Skin of body (tissue), 2 donors: ENCODE data around the gene TEAD1. TPM values are rescaled to one million over a fixed set of nuclear protein-coding genes. Genes with fewer than 3 reads are reported as not detected.

Experiments used
- DNase-seq: peaks from one replicate; lab custom pipeline; 2025; lab: John Stamatoyannopoulos, UW
- total RNA-seq: library from RNA; depleted of rRNA; stranded (reverse); fragments of >200 nt; gene quantifications from one replicate; pipeline ENCODE4 v1.2.3, GENCODE V29; 2014

Gene TEAD1
- total RNA-seq, 1 donor from 2014 or later: 62.1 TPM

- no peak for DNase-seq
These were observed 33.3 kb downstream of the TEAD1 start for GRCh38 chr11:12707500-12707880.

GRCh38 chr11:12711496-12711895 lies 37.3 kb downstream of the TEAD1 start:
- DNase-seq: no peak

DNA sequence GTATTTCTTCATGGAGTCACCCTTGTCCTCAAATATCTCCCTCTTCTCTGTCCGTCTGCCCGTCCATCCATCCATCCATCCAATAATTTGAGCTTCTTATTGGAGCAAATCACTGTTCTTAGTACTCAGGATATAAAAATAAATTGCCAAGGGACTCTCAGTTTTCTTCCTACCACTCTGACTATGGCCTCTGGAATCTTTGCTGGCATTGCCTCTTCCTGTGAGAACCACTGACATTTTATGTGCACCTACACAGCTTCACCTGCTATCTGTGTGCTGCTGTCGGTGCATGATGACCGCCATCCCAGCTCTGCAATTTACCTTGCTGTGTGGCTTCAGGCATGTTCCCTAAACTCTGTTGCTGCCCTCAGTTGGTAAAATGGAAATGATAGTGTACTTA lies 37.9 kb downstream of the TEAD1 start:
- DNase-seq: no peak

GRCh38 chr11:12715131-12715530 lies 40.9 kb downstream of the TEAD1 start:
- no peak for DNase-seq

GRCh38 chr11:12715941-12716340 lies 41.7 kb downstream of the TEAD1 start:
- DNase-seq: no peak

DNA sequence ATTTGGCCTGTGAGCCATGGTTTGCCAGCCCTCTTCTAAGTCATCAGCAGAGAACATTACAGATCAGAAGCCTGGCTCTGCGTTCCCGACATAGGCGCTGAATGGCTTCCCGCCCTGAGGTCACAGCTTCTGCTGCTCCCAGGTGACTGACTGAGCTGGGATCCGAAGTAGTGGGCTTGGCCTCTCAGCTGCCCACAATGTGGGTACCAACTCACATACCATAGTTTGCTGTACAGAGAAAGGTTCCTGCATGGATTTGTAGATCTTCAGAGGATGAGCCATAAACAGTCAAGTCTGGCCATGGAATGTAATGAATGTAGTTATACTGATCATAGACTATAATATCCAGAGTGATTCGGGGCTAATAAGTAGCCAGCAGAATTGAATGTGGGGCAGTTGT lies 42.6 kb downstream of the TEAD1 start:
- no peak for DNase-seq

DNA sequence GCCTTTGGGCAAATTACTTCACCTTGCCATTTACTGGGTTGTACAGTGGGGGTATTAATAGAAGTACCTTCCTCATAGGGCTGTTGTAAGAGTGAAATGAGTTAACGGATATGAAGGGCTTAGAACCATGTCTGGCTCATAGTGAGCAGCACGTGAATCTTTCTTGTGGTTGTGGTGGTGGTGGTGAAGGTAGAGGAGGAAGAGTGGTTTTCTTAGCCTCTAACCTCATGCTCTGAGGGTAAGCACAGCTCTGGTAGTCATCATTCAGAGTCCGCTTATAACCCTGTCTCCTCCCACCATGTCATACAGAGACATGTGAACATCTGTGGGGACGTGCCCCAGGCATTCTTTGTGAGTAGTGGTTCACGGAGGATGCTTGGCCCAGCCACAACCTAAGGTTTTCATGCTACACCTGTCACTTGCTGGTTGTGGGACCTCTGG lies 43.6 kb downstream of the TEAD1 start:
- no peak for DNase-seq

- DNase-seq: no peak
These were observed 45.0 kb downstream of the TEAD1 start for GRCh38 chr11:12719221-12719620.

- no peak for DNase-seq
These were observed 47.8 kb downstream of the TEAD1 start for GRCh38 chr11:12721816-12722604.

DNA sequence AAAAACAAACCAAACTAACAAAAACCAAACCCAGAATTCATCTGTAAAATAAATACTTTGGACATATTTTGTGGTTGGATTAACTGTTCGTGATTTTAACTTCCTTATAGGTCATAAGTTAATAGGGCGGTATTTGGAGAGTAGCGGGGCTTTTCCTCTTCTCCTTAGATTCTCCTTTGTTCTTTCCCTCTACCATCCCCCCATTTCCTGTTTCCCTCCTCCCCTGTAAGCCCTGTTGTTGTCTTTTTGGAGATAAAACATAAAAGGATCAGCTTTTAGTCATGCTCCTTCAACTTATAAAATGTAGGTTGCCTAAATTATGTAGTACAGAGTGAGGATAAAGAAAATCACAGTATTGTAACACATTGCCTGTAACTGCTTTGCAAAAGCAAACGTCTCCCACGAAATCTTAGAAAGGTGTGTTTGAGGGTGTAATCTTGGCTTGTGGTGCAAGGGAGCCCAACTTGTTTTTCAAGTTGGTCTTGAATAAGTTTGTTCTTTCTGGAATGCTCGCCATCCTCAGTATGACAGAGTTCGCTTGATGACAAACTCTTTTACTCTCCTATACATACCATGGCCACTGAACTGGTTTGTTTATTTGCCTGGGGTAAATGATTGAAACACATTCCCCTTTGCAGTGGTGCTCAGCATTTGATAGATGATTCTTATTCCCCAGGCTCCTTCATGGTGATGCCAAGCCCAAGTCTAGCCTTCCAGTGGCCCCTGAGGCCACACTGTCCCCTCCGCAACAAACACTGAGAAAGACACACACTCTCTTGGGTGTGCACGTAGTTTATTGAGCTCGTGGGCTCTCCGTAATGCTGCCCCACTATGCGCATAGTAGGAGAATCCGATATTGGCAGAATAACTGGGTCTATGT lies 49.4 kb downstream of the TEAD1 start:
- DNase-seq: peak; percentile 39

DNA sequence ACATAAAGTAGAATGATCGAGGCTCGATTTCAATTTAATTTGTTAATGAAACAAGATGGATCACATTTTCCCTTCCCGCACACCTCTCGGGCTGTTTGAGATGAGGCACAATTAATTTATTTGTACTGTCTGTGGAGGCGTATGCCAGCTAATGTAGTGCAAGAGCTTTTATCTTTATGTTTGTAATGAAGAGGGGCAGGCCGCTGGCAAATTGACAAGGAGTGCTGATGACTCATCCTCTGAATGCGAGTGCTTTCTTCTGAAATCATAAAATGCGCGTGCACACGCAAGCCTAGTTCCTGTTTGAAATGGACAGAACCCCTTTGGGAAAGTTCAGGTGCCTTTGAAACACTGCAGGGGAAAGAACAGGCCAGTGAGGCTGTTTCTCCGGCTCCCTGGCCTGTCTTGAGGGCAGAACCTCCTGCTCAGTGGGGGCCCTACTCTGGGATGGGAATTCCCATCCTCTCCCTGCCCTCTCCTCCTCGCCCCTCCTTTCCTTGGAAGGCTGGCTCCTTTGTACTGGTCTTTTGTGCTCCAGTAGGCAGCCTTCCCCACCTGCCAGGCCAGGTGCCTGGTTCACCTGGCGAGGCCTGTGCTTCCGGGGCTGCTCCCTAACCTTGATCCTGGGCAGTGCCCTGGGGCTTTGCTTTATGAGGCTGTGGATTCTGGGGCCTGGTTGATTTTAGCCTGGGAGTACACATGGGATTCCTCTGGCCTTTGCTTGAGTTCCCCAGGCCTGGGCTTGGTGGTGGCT lies 50.3 kb downstream of the TEAD1 start:
- DNase-seq: peak; percentile 67

DNA sequence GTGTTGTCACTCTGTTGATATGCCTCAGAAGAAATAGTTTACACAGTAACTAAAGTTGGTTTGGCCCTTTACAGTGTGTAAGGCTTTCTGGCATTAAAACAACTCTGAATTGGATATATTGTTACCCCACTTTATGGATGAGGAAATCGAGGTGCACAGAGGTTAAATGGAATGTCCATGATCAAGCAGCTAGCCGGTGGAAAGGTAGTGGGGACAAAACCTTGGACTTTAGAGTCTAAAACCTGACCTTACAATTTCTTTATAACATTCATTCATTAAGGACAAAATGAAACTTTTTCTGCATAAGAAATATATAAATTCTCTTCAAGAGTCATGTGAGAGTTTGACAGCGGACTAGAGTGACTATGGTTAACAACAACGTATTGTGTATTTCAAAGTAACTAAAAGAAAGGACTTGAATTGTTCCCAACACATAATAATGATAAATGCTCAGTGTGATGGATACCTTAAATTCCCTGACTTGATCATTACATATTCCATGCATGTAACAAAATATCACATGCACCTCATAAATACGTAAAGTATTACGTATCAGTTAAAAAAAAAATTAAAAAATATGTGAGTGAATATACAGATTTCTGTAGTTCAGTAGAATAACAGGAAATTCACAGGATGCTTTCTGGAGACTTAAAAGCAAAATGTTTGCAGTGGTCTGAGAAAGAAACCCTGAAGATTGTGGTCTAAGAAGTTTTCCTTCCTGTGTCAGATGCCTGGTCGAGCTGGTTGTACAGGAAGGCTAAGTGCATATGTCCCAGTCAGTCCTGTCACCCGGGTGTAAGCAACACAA lies 51.0 kb downstream of the TEAD1 start:
- no peak for DNase-seq

DNA sequence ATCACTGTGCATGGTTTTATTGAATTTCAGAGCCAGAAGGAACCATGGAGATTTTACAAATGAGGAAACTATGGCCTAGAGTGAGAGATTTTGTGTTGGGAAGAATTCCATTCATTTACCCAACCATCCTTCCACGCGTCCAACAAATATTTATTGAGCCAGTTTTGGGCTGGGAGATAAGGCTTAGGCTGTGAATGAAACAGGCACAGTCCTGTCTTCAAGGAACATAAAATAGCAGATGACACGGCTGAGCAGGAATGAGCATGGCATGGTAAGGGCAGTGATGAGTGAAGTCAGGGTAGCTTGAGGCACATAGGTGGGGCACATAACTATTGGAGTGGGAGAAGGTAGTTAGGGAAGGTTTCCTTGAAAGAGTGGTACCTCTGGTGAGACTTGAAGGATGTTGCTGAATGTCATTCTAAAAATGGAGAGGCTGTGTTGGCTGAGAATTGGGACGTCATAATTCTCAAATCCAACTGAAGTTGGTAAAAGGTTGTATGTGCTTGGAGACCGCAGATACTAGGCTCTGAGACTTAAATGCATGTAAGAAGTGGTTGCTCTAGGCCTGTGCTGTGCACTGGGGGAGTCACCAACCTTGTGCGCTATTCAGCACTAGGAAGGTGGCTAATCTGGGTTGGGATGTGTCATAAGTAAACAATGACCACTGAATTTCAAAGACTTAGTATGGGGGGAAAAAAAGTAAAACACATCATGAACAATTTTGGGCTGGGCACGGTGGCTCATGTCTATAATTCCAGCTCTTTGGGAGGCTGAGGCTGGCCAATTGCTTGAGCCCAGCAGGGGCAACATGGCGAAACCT lies 51.9 kb downstream of the TEAD1 start:
- no peak for DNase-seq

- DNase-seq: no peak
These were observed 53.5 kb downstream of the TEAD1 start for GRCh38 chr11:12727563-12728211.

- no peak for DNase-seq
These were observed 54.2 kb downstream of the TEAD1 start for GRCh38 chr11:12728417-12728816.

DNA sequence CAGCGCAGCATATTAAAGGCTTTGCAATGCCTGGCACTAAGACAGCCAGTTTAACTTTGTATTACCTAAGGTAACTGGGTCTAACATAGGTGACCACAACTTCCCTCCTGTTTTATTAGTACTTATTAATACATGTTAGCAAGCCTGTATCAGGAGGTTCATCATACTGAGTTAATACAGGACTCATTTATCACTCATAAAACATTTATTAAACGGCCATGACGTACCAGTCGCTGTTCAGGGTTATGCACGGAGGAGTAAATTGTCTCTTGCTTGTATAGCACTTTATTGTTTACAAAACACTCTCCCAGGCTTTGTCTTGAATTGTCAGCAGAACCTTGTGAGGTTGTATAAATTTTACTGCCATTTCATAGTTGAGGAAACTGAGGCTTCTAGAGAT lies 55.7 kb downstream of the TEAD1 start:
- no peak for DNase-seq

DNA sequence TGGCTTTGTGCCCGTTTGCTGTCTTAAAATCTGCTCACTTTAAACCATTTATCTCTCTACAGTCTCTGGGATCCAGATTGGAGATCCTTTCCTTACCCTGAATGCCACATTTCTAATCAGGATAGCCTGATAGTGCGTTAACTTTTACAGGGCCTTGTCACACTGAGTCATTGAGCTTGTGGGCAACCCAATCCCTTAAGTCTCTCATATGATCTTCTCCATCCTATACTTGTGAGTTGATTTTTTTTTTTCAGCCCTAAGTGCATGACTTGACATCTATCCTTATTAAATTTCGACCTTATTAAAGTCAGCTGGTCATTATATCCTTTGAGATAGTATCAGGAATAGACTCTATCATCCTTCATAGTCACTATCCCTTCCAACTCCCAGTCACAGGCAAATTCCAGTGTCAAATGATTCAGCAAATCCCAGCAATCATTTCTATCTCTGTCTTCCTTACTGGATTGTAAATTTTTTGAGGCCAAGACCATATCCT lies 57.7 kb downstream of the TEAD1 start:
- DNase-seq: no peak

- DNase-seq: no peak
These were observed 58.9 kb downstream of the TEAD1 start for GRCh38 chr11:12733091-12733490.

DNA sequence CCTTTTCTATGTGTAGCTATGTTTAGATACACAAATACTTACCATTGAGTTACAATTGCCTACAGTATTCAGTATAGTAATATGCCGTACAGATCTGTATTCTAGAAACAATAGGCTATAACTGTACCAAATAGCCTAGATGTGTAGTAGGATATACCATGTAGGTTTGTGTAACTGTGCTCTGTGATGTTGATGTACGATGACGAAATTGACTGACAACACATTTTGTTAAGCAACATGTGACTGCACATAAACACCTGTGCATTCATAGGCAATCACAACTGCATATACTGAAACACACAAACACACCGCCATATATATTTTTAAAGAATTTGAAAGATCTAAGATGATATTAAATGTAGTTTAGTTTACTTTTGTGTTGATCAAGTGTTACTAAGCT lies 60.4 kb downstream of the TEAD1 start:
- no peak for DNase-seq
